Measurements from ENCODE around the gene SFSWAP.

SFSWAP gene

DNA sequence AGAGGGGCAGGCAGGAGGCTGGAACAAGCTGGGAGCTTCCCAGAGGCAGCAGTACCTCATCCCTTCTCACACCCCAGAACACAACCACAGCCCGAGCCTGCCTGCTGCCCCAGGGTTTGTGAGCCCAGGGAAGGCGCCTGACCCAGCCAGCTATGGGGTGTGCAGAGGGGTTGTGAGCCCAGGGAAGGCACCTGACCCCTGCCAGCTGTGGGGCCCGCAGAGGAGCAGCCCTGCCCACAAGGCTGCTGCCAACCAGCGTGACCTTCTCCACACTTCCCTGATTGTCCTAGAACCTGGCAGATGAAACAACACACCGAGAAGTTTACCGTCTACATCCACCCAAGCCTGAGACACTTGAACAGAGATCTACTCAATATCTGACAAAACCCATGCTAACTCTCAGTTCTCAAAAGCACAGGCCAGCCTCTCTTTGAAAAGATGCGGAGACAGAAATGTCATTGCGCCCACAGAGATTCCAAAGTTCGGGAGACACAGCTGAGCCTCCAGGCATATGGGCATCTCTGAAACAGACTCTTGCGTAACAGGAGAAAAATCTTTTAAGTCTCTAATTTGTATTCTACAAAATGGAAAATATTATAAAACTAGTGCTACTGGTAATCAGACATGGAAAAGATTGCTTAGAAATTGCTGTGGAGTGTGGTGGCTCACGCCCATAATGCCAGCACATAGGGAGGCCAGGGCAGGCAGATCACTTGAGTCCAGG lies 47.3 kb downstream of the SFSWAP start:
- TF ChIP-seq POLR2AphosphoS5 (IDR thresholded peaks at IDR 0.05; ENCODE audit: low read depth) (no peak), SPI1 (IDR thresholded peaks at IDR 0.05; ENCODE audit: borderline replicate concordance, low read depth) (no peak)
- H3K27me3 ChIP-seq (ENCODE audit: insufficient read depth, poor library complexity, severe bottlenecking) = no peaks in the 10 kb centered on the region
- H3K27ac ChIP-seq (replicated peaks) = no peak overlapping the region
- DNase-seq (ENCODE audit: low read depth in 1 of 2, low spot score in 1 of 2) = no peak
- H3K4me3 ChIP-seq (replicated peaks; ENCODE audit: insufficient read depth, low read length) = no peak overlapping the region

DNA sequence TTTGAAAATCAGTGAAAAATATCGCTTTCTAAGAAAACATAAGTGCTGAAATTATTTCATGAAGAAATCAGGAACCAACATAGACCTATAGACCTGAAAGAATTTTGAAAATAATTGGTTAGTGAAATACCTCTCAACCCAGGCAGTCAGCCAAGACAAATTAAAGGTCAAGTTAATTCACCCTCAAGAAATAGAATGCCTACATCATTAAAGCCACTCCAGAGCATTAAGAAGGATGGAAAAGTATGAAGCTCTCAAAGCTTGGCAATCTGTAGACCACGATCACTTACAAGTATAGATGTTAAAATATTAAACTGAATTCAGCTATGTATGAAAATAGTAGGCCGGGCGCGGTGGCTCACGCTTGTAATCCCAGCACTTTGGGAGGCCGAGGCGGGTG lies 48.3 kb downstream of the SFSWAP start:
- no peak overlapping the region for H3K27ac ChIP-seq (replicated peaks)
- H3K4me3 ChIP-seq (replicated peaks; ENCODE audit: insufficient read depth, low read length) = no peak overlapping the region
- TF ChIP-seq GABPA (IDR thresholded peaks at IDR 0.05; ENCODE audit: low read depth) (no peak), SPI1 (IDR thresholded peaks at IDR 0.05; ENCODE audit: borderline replicate concordance, low read depth) (no peak), POLR2AphosphoS5 (IDR thresholded peaks at IDR 0.05; ENCODE audit: low read depth) (no peak)
- TF ChIP-seq, protein P1, sequence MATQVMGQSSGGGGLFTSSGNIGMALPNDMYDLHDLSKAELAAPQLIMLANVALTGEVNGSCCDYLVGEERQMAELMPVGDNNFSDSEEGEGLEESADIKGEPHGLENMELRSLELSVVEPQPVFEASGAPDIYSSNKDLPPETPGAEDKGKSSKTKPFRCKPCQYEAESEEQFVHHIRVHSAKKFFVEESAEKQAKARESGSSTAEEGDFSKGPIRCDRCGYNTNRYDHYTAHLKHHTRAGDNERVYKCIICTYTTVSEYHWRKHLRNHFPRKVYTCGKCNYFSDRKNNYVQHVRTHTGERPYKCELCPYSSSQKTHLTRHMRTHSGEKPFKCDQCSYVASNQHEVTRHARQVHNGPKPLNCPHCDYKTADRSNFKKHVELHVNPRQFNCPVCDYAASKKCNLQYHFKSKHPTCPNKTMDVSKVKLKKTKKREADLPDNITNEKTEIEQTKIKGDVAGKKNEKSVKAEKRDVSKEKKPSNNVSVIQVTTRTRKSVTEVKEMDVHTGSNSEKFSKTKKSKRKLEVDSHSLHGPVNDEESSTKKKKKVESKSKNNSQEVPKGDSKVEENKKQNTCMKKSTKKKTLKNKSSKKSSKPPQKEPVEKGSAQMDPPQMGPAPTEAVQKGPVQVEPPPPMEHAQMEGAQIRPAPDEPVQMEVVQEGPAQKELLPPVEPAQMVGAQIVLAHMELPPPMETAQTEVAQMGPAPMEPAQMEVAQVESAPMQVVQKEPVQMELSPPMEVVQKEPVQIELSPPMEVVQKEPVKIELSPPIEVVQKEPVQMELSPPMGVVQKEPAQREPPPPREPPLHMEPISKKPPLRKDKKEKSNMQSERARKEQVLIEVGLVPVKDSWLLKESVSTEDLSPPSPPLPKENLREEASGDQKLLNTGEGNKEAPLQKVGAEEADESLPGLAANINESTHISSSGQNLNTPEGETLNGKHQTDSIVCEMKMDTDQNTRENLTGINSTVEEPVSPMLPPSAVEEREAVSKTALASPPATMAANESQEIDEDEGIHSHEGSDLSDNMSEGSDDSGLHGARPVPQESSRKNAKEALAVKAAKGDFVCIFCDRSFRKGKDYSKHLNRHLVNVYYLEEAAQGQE (IDR thresholded peaks at IDR 0.05; ENCODE audit: insufficient replicate concordance, low read depth) = no peak
- TF ChIP-seq, protein P2, sequence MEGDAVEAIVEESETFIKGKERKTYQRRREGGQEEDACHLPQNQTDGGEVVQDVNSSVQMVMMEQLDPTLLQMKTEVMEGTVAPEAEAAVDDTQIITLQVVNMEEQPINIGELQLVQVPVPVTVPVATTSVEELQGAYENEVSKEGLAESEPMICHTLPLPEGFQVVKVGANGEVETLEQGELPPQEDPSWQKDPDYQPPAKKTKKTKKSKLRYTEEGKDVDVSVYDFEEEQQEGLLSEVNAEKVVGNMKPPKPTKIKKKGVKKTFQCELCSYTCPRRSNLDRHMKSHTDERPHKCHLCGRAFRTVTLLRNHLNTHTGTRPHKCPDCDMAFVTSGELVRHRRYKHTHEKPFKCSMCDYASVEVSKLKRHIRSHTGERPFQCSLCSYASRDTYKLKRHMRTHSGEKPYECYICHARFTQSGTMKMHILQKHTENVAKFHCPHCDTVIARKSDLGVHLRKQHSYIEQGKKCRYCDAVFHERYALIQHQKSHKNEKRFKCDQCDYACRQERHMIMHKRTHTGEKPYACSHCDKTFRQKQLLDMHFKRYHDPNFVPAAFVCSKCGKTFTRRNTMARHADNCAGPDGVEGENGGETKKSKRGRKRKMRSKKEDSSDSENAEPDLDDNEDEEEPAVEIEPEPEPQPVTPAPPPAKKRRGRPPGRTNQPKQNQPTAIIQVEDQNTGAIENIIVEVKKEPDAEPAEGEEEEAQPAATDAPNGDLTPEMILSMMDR (IDR thresholded peaks at IDR 0.05; ENCODE audit: insufficient read depth, low read length) = no peak
- DNase-seq (ENCODE audit: low read depth in 1 of 2, low spot score in 1 of 2) = no peak
- H3K27me3 ChIP-seq (ENCODE audit: insufficient read depth, poor library complexity, severe bottlenecking) = no peaks in the 10 kb centered on the region

DNA sequence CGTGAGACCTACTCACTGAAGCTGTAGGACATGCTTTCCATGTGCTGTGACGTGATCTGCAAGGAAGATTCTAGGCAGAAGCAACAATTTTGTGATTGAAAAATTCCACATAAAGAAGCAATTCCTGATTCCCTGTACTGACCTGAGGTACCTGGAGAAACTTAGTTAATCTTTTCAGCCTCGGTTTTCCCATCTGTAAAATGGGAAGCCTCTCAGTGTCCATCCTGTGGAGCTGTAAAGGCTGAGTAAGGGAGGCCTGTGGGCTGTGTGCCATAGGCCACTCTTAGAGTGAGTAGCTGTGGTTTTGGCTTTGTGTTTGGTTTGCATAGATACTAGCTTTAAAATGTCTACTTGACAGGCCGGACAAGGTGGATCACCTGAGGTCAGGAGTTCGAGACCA lies 50.7 kb downstream of the SFSWAP start:
- TF ChIP-seq SPI1 (IDR thresholded peaks at IDR 0.05; ENCODE audit: borderline replicate concordance, low read depth) = no peak
- TF ChIP-seq, protein P2 (IDR thresholded peaks at IDR 0.05; ENCODE audit: insufficient read depth, low read length) = no peak
- TF ChIP-seq POLR2AphosphoS5 (IDR thresholded peaks at IDR 0.05; ENCODE audit: low read depth) = no peak
- TF ChIP-seq GABPA (IDR thresholded peaks at IDR 0.05; ENCODE audit: low read depth) = no peak
- TF ChIP-seq, protein P1 (IDR thresholded peaks at IDR 0.05; ENCODE audit: insufficient replicate concordance, low read depth) = no peak
- Histone ChIP-seq H3K27ac (replicated peaks) (no peak overlapping the region), H3K27me3 (ENCODE audit: insufficient read depth, poor library complexity, severe bottlenecking) (no peaks in the 10 kb centered on the region), H3K4me3 (replicated peaks; ENCODE audit: insufficient read depth, low read length) (no peak overlapping the region)
- no peak for DNase-seq (ENCODE audit: low read depth in 1 of 2, low spot score in 1 of 2)

DNA sequence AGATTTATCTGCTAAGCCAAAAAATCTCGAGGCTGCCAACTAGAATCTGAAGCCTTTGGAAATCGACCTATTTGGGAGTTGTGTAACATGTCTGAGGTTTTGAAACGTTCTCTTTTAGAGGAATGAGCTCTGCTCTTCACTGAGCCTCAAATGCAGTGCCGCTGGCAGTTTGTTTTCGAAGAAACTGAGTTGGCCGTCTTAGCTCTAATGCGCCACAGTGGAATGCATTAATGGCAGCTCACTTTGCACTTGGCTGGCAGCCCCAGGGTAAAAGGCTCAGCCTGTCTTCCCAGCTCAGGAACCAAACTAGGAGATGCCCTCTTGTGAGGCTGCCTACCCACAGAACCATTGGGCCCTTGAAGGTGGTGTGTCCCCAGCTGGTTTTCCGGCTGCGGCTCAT lies 53.8 kb downstream of the SFSWAP start:
- DNase-seq (ENCODE audit: low read depth in 1 of 2, low spot score in 1 of 2) = no peak
- no peak overlapping the region for H3K4me3 ChIP-seq (replicated peaks; ENCODE audit: insufficient read depth, low read length)
- no peak overlapping the region for H3K27ac ChIP-seq (replicated peaks)
- H3K27me3 ChIP-seq (ENCODE audit: insufficient read depth, poor library complexity, severe bottlenecking) = no peaks in the 10 kb centered on the region
- TF ChIP-seq SPI1 (IDR thresholded peaks at IDR 0.05; ENCODE audit: borderline replicate concordance, low read depth) (no peak), GABPA (IDR thresholded peaks at IDR 0.05; ENCODE audit: low read depth) (no peak), POLR2AphosphoS5 (IDR thresholded peaks at IDR 0.05; ENCODE audit: low read depth) (no peak)
- TF ChIP-seq, protein P1 (IDR thresholded peaks at IDR 0.05; ENCODE audit: insufficient replicate concordance, low read depth) = no peak
- TF ChIP-seq, protein P2 (IDR thresholded peaks at IDR 0.05; ENCODE audit: insufficient read depth, low read length) = no peak

Data from HL-60 (cell line).